Measurements from ENCODE around the gene CCR5. TPM values are rescaled to one million over a fixed set of nuclear protein-coding genes. Genes with fewer than 3 reads are reported as not detected.

The CCR5 gene
- total and polyA plus RNA-seq, 9 of the 15 experiments (the other 6 are each of a cell fraction or from before 2014, with no cell fraction given) = not detected

- TF ChIP-seq ZNF639 (CRISPR knock-in tag; conservative IDR thresholded peaks at IDR 0.05 in 1 of 2, IDR thresholded peaks at IDR 0.05 in 1 of 2) (peak in 1 of 2 experiments; percentile 83; a peak in 2 of 4 replicates), LCOR (CRISPR knock-in tag; IDR thresholded peaks at IDR 0.05) (no peak), ZNF395 (CRISPR knock-in tag; IDR thresholded peaks at IDR 0.05) (peak; percentile 86), SP2 (IDR thresholded peaks at IDR 0.05; ENCODE audit: extremely low read depth, low read depth, low read length, poor library complexity, severe bottlenecking) (no peak), TAL1 (IDR thresholded peaks at IDR 0.05) (peak; percentile 81), SP1 (CRISPR knock-in tag; IDR thresholded peaks at IDR 0.05) (no peak), MEF2D (tag; conservative IDR thresholded peaks at IDR 0.05; ENCODE audit: low read depth) (no peak), EP300 (IDR thresholded peaks at IDR 0.05; ENCODE audit: low read length) (peak; percentile 93), RBM22 (IDR thresholded peaks at IDR 0.05; ENCODE audit: low read depth, low read length, poor library complexity, severe bottlenecking) (no peak), HDGF (IDR thresholded peaks at IDR 0.05) (no peak), HEY1 (CRISPR knock-in tag; IDR thresholded peaks at IDR 0.05; ENCODE audit: borderline replicate concordance) (0 out of 2 replicates have a peak, but pooled peaks have one; percentile 19), ZNF146 (CRISPR knock-in tag; IDR thresholded peaks at IDR 0.05; ENCODE audit: unreplicated experiment) (no peak), ZNF696 (CRISPR knock-in tag; conservative IDR thresholded peaks at IDR 0.05) (no peak), ZBED1 (IDR thresholded peaks at IDR 0.05) (no peak), ZNF24 (IDR thresholded peaks at IDR 0.05) (no peak), MYC (IDR thresholded peaks at IDR 0.05; ENCODE audit: low read depth, low read length) (peak; percentile 45; the same call in 1 of the 2 replicates), MYC (CRISPR knock-in tag; IDR thresholded peaks at IDR 0.05; ENCODE audit: borderline replicate concordance, low read depth) (no peak), GTF2E2 (tag; IDR thresholded peaks at IDR 0.05) (no peak), ZNF134 (CRISPR knock-in tag; conservative IDR thresholded peaks at IDR 0.05) (peak; percentile 50; the same call in 1 of the 2 replicates), RBM17 (IDR thresholded peaks at IDR 0.05; ENCODE audit: borderline replicate concordance, low read depth, low read length) (no peak), RBM14 (IDR thresholded peaks at IDR 0.05; ENCODE audit: borderline replicate concordance, insufficient read depth, low read depth, low read length) (no peak), POLR2B (IDR thresholded peaks at IDR 0.05; ENCODE audit: low read depth, partially characterized antibody) (no peak), FOXJ2 (tag; IDR thresholded peaks at IDR 0.05) (peak; percentile 58)
These were observed 29.4 kb downstream of the CCR5 start (continued) for GRCh38 chr3:46400000-46400734.

Measured in K562 (cell line).